GM21515 (cell line): ENCODE data around the gene IFNA13.
"Not testable (repeated sequence)": the region's sequence is repeated elsewhere in the genome, so short reads cannot be mapped to it uniquely, and the experiment has no call there.

Source experiments
- ATAC-seq: cut with Tn5 transposase; IDR thresholded peaks from one replicate; pipeline ENCODE4 v1.9.1; 2021; ENCODE audit not compliant: unreplicated experiment

IFNA13 gene

DNA sequence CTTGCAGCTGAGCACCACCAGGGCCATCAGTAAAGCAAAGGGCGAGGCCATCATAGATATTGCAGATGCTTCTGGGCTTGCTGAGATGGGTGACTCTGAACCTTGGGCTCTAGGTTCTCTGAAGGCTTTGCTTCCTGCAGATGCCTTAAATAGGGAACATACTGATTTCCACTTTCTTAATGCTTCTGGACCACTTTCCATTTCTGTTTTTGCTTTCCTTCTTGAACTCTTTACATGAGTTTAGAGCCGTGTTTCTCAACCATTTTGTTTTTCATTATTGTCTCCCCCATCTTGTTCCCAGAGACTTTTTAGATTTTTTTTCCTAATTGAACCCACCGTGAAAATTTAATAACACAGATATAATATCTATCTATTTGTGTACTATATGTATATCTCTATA, at the start of gene IFNA13:
TSS of gene IFNA13 (minus strand) at position 101 of the 400 bp plus-strand sequence. CDS start at position 54, 47 bp downstream.
- ATAC-seq = no peak

GRCh38 chr9:21415493-21416267, 47.8 kb upstream of the IFNA13 start:
- ATAC-seq = no peak

DNA sequence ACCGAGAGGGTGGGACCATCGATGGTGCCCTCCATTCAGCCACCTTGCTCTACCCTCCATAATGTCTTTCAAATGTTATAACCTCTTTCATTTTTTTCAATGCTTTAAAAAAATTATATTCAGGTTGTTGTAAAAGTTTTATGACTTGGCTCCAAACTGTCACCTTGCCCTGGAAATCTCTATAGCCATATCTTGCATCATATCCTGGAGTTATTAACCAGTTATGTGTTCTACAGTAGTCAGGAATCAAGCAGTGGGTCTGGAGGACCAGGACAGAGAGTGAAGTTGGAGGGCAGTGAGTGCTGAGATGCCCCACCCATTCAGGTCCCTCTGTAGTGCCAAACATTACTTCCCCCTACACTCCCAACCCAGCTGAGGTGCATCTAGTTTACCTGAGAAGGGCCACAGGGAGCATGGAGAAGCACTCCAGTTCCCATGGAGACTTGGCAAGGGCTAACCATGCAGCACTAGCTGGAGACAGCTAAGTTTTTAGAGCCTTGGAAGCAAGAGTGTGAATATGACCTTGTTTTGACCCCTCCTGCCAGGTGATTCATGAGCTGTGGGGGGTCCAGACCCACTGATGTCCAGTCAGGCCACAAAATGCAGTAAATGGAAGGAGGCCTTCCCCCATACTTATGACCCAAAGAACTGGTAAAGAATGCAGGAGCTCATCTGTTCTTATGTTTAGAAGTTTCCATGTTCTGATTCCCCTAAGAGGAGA, 46.5 kb upstream of the IFNA13 start:
- no peak for ATAC-seq

DNA sequence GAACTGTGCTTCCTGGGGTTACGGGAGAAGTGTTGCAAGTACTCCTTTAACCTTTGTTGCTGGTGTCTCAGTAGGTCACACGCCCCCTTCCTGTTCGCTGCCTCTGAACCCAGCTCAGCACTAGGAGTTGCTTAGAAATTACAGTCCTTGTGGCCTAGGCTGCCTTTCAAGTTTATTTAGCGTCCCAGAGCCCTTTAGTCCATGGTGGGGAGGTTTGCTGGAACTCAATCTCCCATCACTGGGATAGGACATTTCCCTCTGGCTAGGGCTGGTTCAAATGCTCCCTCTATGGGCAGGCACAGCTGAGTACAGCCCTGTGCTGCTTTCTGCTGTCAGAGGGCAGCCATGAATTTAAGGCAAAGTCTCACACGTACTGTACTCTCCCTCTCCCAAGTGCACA, 45.8 kb upstream of the IFNA13 start:
- ATAC-seq = no peak

GRCh38 chr9:21413151-21413550, 45.3 kb upstream of the IFNA13 start:
- ATAC-seq = no peak

GRCh38 chr9:21412107-21412506, 44.2 kb upstream of the IFNA13 start:
- ATAC-seq = no peak

DNA sequence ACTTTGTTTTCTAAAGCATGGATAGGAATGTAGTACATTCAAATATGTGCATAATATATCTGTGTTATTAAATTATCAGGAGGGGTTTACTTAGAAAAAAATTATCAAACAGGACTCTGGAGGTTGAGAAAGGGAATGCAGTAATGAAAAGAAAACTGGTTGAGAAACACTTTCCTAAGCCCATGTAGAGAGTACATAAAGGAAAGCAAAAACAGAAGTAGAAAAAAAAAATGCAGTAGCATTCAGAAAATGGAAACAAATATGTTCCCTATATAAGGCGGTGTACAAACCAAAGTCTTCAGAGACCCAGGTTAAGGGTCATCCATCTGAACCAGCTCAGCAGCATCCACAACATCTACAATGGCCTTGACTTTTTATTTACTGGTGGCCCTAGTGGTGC, 41.0 kb upstream of the IFNA13 start, which contains the start of gene IFNA8:
TSS of gene IFNA8 (plus strand) at position 301 of the 400 bp plus-strand sequence. CDS start at position 361, 60 bp downstream.
- no peak for ATAC-seq

GRCh38 chr9:21404146-21404545, 36.3 kb upstream of the IFNA13 start:
- no peak for ATAC-seq

- ATAC-seq = no peak
These were observed 34.8 kb upstream of the IFNA13 start for GRCh38 chr9:21402386-21403251.

GRCh38 chr9:21399956-21400355, 32.1 kb upstream of the IFNA13 start:
- no peak for ATAC-seq

DNA sequence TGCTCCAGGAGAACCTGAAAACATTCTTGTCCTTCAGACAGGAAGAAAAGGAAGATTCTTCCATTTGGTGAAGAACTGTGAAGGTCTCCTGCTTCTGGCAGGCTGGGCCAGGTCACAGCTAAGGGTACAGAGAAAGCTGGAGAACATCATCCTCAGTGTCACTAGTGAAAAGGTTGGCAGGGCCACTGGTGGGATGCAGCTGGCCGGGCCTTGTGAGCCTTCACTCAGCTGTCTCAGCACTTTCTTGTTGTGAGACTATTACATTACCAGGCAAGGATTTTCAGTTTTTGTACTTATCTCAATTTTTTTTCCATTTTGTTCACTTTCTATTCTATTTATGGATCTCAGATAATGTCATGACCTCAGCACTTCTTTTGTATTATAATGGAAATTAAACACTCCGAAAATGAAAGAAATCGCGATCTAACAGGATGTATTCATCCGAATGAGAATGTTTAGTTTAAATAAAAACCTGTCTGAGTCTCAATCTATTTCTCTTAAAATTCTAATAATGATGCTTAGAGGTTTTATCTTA, 31.2 kb upstream of the IFNA13 start:
- no peak for ATAC-seq

GRCh38 chr9:21395778-21396717, 28.2 kb upstream of the IFNA13 start:
- peak; percentile 75 for ATAC-seq

- ATAC-seq = peak; percentile 65
These were observed 24.4 kb upstream of the IFNA13 start for GRCh38 chr9:21392270-21392669.

GRCh38 chr9:21385131-21385670, 17.3 kb upstream of the IFNA13 start, which contains the start of gene IFNA2:
Gene IFNA2 (minus strand): TSS chr9:21385398. CDS start chr9:21385329, 69 bp downstream.
- ATAC-seq = no peak

GRCh38 chr9:21383627-21384026, 15.8 kb upstream of the IFNA13 start:
- ATAC-seq = no peak

- peak; percentile 99 for ATAC-seq
These were observed 13.8 kb upstream of the IFNA13 start for GRCh38 chr9:21381448-21382339.

GRCh38 chr9:21371467-21371866, 3.6 kb upstream of the IFNA13 start:
- ATAC-seq = not testable (repeated sequence)

- peak; percentile 85 for ATAC-seq
These were observed 688 bp downstream of the IFNA13 start for GRCh38 chr9:21367169-21367568.
